T-cell (primary cell): Measurements from ENCODE around the gene TTC12. TPM values are rescaled to one million over a fixed set of nuclear protein-coding genes. Genes with fewer than 3 reads are reported as not detected.

ENCODE experiments used
- ATAC-seq, 4 experiments: fragments of 200-7000 bp in 3 of 4; fragments of 150-1000 bp in 1 of 4; cut with Tn5 transposase; replicated peaks in 1 of 4; 1 replicate in 3 of 4; 2 replicates in 1 of 4; pipeline ENCODE4 v1.10.0; 2021; ENCODE audit warnings: moderate library complexity in 3 of 4, mild to moderate bottlenecking in 2 of 4, moderate number of reproducible peaks in 1 of 4
- CTCF ChIA-PET, 2 donors: fragments of 300-600 bp; sonication (Branson Sonifier 250); formaldehyde crosslinking; loops; one replicate each; lab custom pipeline; 2022; ENCODE audit warnings: antibody characterized with exemption in 2 of 2; lab: Charles Lee
- POLR2A ChIA-PET, 2 donors: fragments of 300-600 bp; sonication (Branson Sonifier 250); formaldehyde crosslinking; loops; one replicate each; lab custom pipeline; 2022; ENCODE audit warnings: antibody characterized with exemption in 2 of 2; lab: Charles Lee
- DNase-seq, 35 experiments: peaks; one replicate each; pipeline versions ENCODE4 v3.0.0 to v3.0.0-alpha.2; 2013 to 2023
- H3K27ac ChIP-seq: one replicate; pipeline ENCODE4 v1.5.1; 2013; ENCODE audit warnings: low read length
- H3K27me3 ChIP-seq, 2 experiments: replicated peaks in 1 of 2; 1 replicate in 1 of 2; 2 replicates in 1 of 2; pipeline versions ENCODE4 v1.6.1 to v1.7.0; 2013; ENCODE audit warnings: low read length in 1 of 2, mixed read lengths in 1 of 2; ENCODE audit not compliant: control insufficient read depth in 2 of 2, insufficient read depth in 2 of 2; ENCODE audit errors: extremely low read depth in 1 of 2
- H3K36me3 ChIP-seq, 2 donors: 1 replicate in 1 of 2; 2 replicates in 1 of 2; pipeline versions ENCODE4 v1.6.1 to v1.7.0; 2013; ENCODE audit warnings: low read length in 1 of 2; ENCODE audit not compliant: control insufficient read depth in 2 of 2, insufficient read depth in 1 of 2; ENCODE audit errors: extremely low read depth in 1 of 2
- H3K4me1 ChIP-seq, 2 experiments: 1 replicate in 1 of 2; 2 replicates in 1 of 2; pipeline versions ENCODE4 v1.6.1 to v1.7.0; 2013; ENCODE audit warnings: low read length in 2 of 2, mixed read lengths in 1 of 2; ENCODE audit not compliant: insufficient read depth in 2 of 2, control insufficient read depth in 1 of 2; ENCODE audit errors: extremely low read depth in 1 of 2
- H3K4me3 ChIP-seq, 2 donors: 1 replicate in 1 of 2; 2 replicates in 1 of 2; pipeline versions ENCODE4 v1.5.1 to v1.7.0; 2013; ENCODE audit warnings: mild to moderate bottlenecking in 2 of 2, low read length in 1 of 2, moderate library complexity in 1 of 2; ENCODE audit not compliant: control insufficient read depth in 1 of 2; ENCODE audit errors: extremely low read depth in 1 of 2
- H3K9me3 ChIP-seq: 2 replicates; pipeline ENCODE4 v1.7.0; 2013
- H3K27ac Mint-ChIP-seq, 2 donors: one replicate each; pipeline ENCODE4 v1.8.0; 2020 to 2021; ENCODE audit warnings: mild to moderate bottlenecking in 2 of 2, mixed read lengths in 2 of 2
- H3K27me3 Mint-ChIP-seq, 2 donors: one replicate each; pipeline ENCODE4 v1.8.0; 2021 to 2022; ENCODE audit warnings: mixed read lengths in 2 of 2
- H3K36me3 Mint-ChIP-seq: one replicate; pipeline ENCODE4 v1.8.0; 2021; ENCODE audit warnings: mixed read lengths
- H3K4me1 Mint-ChIP-seq, 3 donors: one replicate each; pipeline ENCODE4 v1.8.0; 2020 to 2022; ENCODE audit warnings: mixed read lengths in 3 of 3, mild to moderate bottlenecking in 1 of 3
- H3K4me3 Mint-ChIP-seq, 3 donors: one replicate each; pipeline ENCODE4 v1.8.0; 2020 to 2022; ENCODE audit warnings: mild to moderate bottlenecking in 3 of 3, mixed read lengths in 3 of 3, moderate library complexity in 3 of 3
- H3K9me3 Mint-ChIP-seq, 3 donors: one replicate each; pipeline ENCODE4 v1.8.0; 2020 to 2022; ENCODE audit warnings: mixed read lengths in 3 of 3
- WGBS: methylation state at CpG from one replicate; pipeline ENCODE4 v1.1.5; 2013; ENCODE audit warnings: missing lambda C conversion rate; ENCODE audit not compliant: insufficient coverage; 5-methylcytosine and 5-hydroxymethylcytosine counted together
- total RNA-seq, 35 experiments: library from RNA in 6 of 35; stranded (reverse) in 6 of 35; fragments of 120-200 nt in 1 of 35; gene quantifications; one replicate each; pipeline versions ENCODE4 v1.2.1 to v1.2.4 and lab custom pipeline; 2013 to 2026

The TTC12 gene
- total RNA-seq, 5 donors from 2014 or later (not counting 1 experiment from before 2014, with no cell fraction given), result 29.0 to 63.8 (median 45.2) TPM

DNA sequence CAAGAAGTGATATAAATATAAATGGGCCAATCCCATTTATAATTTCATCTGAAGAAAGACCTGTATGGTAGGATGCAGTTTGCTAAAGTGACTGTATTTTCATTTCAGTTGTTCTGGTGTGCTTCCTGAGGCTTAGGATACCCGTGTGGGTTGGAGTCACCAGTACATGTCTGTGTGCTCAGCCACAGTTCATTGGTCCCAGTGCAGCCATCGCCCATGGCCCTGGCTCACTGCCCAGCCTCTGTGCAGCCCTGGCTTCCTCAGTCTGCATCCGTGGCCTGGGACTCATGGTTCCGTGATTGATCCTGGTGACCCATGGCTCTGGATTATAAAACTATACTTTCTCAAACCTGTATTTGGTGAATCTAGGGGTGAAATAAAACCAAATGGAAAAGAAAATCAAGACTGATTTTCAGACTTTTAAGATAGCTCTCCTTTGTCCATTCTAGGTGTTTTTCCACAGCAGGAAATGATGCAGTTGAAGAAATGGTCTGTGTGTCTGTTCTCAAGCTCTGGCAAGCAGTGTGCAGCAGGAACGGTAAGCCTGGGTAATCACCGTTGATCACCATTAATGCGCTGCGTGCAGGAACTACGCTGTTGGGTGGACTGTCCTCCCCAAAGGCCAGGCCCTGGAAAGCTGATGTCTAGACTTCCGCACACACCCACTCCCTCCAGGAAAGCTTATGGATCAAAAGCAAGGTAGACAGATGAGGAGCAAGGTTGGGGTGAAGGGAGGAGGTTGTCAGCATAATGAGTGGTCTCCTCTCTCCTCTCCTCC is 27.2 kb downstream of the TTC12 start:
- H3K27me3 Mint-ChIP-seq, result no peaks in the 10 kb centered on the region
- ChIA-PET CTCF (interaction anchor here in 1 of 2 donors (1.0 kb wide), 1 partner anchor 1063 kb away, joined by 3 read pairs; no protein-coding TSS in a partner anchor), POLR2A (no interaction called here)
- Histone ChIP-seq H3K4me1 (no peaks in the 10 kb centered on the region), H3K4me3 (no peak overlapping the region), H3K9me3 (no peaks in the 10 kb centered on the region), H3K27ac (no peak overlapping the region), H3K36me3 (peaks cover 0 to 71% of the 10 kb centered on the region in 2 donors), H3K27me3 (no peaks in the 10 kb centered on the region)
- H3K4me3 Mint-ChIP-seq, result no peak overlapping the region
- DNase-seq (no peak), ATAC-seq (no peak)
- 100% methylated on average over 1 of the region's 10 CpGs for WGBS
- no peak overlapping the region for H3K27ac Mint-ChIP-seq
- H3K4me1 Mint-ChIP-seq, result no peaks in the 10 kb centered on the region
- no peaks in the 10 kb centered on the region for H3K9me3 Mint-ChIP-seq
- peaks cover 80% of the 10 kb centered on the region for H3K36me3 Mint-ChIP-seq

DNA sequence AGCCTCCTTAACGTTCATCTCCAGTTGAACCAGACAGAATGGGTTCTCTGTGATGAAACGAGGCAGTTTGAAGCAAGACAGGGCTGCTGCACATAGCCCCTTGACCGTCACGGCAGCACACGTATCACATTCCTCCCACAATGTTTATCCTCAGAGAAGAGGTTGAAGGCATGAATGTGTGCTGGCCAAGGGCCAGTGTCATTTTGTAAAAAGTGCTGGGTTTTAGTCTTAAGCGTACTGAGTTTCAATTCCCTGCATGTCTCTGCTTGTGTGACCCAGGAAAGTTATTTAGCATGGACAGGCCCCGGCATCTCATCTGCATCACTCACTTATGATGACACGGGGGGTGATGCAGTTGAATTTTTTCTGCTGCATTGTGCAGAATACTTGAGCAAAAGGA is 31.6 kb downstream of the TTC12 start:
- Histone ChIP-seq H3K4me1 (no peaks in the 10 kb centered on the region), H3K27ac (no peak overlapping the region), H3K9me3 (no peaks in the 10 kb centered on the region), H3K27me3 (no peaks in the 10 kb centered on the region), H3K4me3 (no peak overlapping the region), H3K36me3 (peaks cover 0 to 60% of the 10 kb centered on the region in 2 donors)
- DNase-seq, result no peak
- ATAC-seq, result no peak
- CTCF ChIA-PET, result interaction anchor here in 1 of 2 donors (0.6 kb wide), 1 partner anchor 424 kb away, joined by 4 read pairs; no protein-coding TSS in a partner anchor
- WGBS, result 88% methylated on average over 4 of the region's 8 CpGs
- Mint-ChIP-seq H3K27me3 (no peaks in the 10 kb centered on the region), H3K27ac (no peak overlapping the region), H3K4me1 (no peaks in the 10 kb centered on the region), H3K36me3 (peaks cover 76% of the 10 kb centered on the region), H3K9me3 (no peaks in the 10 kb centered on the region), H3K4me3 (no peak overlapping the region)
- POLR2A ChIA-PET, result no interaction called here

GRCh38 chr11:113349528-113349927 is 35.1 kb downstream of the TTC12 start:
- 100% methylated on average over 2 of the region's 3 CpGs for WGBS
- Histone ChIP-seq H3K27me3 (no peaks in the 10 kb centered on the region), H3K27ac (no peak overlapping the region), H3K9me3 (no peaks in the 10 kb centered on the region), H3K4me1 (no peaks in the 10 kb centered on the region), H3K36me3 (peaks cover 0 to 46% of the 10 kb centered on the region in 2 donors), H3K4me3 (no peak overlapping the region)
- Mint-ChIP-seq H3K9me3 (peaks cover 0 to 12% (median 4%) of the 10 kb centered on the region in 3 donors), H3K27ac (no peak overlapping the region), H3K27me3 (no peaks in the 10 kb centered on the region), H3K36me3 (peaks cover 78% of the 10 kb centered on the region), H3K4me3 (no peak overlapping the region), H3K4me1 (peaks cover 0 to 10% (median 4%) of the 10 kb centered on the region in 3 donors)
- no peak for DNase-seq
- CTCF ChIA-PET, result no interaction called here
- POLR2A ChIA-PET, result no interaction called here
- no peak for ATAC-seq

DNA sequence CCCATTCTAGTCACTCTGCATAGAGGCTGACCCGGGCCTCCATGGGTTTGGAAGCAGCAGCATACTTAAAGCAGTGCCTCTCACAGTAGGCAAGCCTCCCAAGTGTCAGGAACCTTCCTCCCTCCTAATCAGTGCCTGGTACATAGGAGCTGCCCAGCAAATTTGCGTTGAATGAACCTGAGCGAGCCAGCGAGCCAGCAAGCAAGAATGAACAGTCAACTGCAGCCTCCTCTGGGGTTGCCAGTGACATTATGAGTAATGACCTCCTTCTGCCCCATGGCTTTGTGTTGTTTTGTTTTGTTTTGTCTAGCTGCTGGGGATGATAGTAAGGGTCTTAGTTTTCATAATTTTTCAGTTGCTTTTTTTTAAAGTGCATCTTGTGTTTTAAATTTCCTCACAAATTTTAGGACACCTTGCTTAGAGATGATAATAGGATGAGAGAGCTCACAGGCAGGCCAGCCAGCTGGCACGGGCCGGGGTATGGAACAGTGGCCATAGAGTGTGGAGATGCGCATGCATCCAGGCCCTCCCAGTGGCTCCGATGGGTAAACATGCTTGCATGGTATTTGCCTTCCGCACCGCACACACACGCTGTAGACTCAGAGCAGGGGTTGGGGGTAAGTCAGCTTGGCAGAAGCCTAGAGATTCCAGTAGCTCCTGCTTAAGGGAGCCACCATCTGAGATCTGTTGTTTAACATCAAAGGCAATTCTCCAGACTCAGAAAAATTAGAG is 36.1 kb downstream of the TTC12 start:
- Histone ChIP-seq H3K36me3 (peaks cover 3 to 39% of the 10 kb centered on the region in 2 donors), H3K4me1 (no peaks in the 10 kb centered on the region), H3K27me3 (no peaks in the 10 kb centered on the region), H3K4me3 (no peak overlapping the region), H3K9me3 (no peaks in the 10 kb centered on the region), H3K27ac (no peak overlapping the region)
- Mint-ChIP-seq H3K27ac (no peak overlapping the region), H3K4me1 (peaks cover 0 to 12% (median 7%) of the 10 kb centered on the region in 3 donors), H3K9me3 (peaks cover 4 to 21% (median 13%) of the 10 kb centered on the region in 3 donors), H3K27me3 (no peaks in the 10 kb centered on the region), H3K36me3 (peaks cover 81% of the 10 kb centered on the region), H3K4me3 (no peak overlapping the region)
- POLR2A ChIA-PET, result no interaction called here
- DNase-seq (no peak), ATAC-seq (no peak)
- CTCF ChIA-PET, result no interaction called here
- 95% methylated on average over 7 of the region's 11 CpGs for WGBS

- 100% methylated on average over 1 of the region's 3 CpGs for WGBS
- H3K4me3 Mint-ChIP-seq, result no peak overlapping the region
- CTCF ChIA-PET, result no interaction called here
Observed at GRCh38 chr11:113351068-113351450, 36.7 kb downstream of the TTC12 start.

DNA sequence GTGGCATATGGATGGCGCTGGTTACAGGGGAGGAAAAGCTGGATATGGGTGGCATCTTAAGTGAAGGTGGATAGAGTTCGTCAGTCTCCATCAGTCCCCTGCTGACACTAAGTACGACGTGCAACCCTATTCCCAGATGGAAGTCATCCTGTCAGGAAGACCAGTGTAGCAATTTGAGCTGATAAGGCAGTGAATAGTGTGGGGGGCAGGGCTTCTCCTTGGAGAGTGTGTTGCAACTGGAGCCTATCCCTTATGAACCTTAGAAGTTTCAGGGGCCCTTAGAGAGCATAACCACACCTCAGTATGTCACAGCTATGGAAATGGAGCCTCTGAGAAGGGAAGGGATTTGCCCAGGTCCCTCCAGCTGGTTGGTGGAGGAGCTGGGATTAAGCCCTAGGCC is 37.1 kb downstream of the TTC12 start:
- 91% methylated on average over 4 of the region's 4 CpGs for WGBS
- H3K9me3 ChIP-seq, result no peaks in the 10 kb centered on the region
- Mint-ChIP-seq H3K4me3 (no peak overlapping the region), H3K27ac (peak overlapping the region in 1 of 2 donors; percentile 17), H3K4me1 (peaks cover 0 to 12% (median 7%) of the 10 kb centered on the region in 3 donors), H3K9me3 (peaks cover 8 to 31% (median 20%) of the 10 kb centered on the region in 3 donors), H3K27me3 (no peaks in the 10 kb centered on the region), H3K36me3 (peaks cover 85% of the 10 kb centered on the region)
- DNase-seq, result no peak
- ATAC-seq, result no peak
- no peak overlapping the region for H3K4me3 ChIP-seq
- no peaks in the 10 kb centered on the region for H3K4me1 ChIP-seq
- CTCF ChIA-PET, result no interaction called here
- H3K27ac ChIP-seq, result no peak overlapping the region
- peaks cover 3 to 43% of the 10 kb centered on the region in 2 donors for H3K36me3 ChIP-seq
- POLR2A ChIA-PET, result no interaction called here
- H3K27me3 ChIP-seq, result no peaks in the 10 kb centered on the region

More at GRCh38 chr11:113351068-113351450, 36.7 kb downstream of the TTC12 start:
- peaks cover 84% of the 10 kb centered on the region for H3K36me3 Mint-ChIP-seq
- no peaks in the 10 kb centered on the region for H3K27me3 Mint-ChIP-seq
- H3K27me3 ChIP-seq, result no peaks in the 10 kb centered on the region
- no peak for ATAC-seq
- peaks cover 6 to 27% (median 18%) of the 10 kb centered on the region in 3 donors for H3K9me3 Mint-ChIP-seq
- peaks cover 0 to 12% (median 7%) of the 10 kb centered on the region in 3 donors for H3K4me1 Mint-ChIP-seq
- no peaks in the 10 kb centered on the region for H3K4me1 ChIP-seq
- H3K9me3 ChIP-seq, result no peaks in the 10 kb centered on the region
- DNase-seq, result no peak
- POLR2A ChIA-PET, result no interaction called here
- peaks cover 3 to 40% of the 10 kb centered on the region in 2 donors for H3K36me3 ChIP-seq
- H3K27ac Mint-ChIP-seq, result peak overlapping the region in 1 of 2 donors; percentile 17
- H3K4me3 ChIP-seq, result no peak overlapping the region
- no peak overlapping the region for H3K27ac ChIP-seq
